Adipocyte (in vitro differentiated cells): ENCODE results near the gene CYTH3.

Experiments used
- DNase-seq: peaks from one replicate; pipeline ENCODE4 v3.0.0-alpha.2; 2015; ENCODE audit warnings: low read depth
- H3K27me3 ChIP-seq: replicated peaks from 2 replicates; pipeline ENCODE4 v1.7.0; 2013; ENCODE audit warnings: mild to moderate bottlenecking, low read length, moderate library complexity; ENCODE audit not compliant: control insufficient read depth, insufficient read depth
- H3K36me3 ChIP-seq: 2 replicates; pipeline ENCODE4 v1.7.0; 2013; ENCODE audit warnings: low read length, mild to moderate bottlenecking, moderate library complexity; ENCODE audit not compliant: control insufficient read depth, insufficient read depth, severe bottlenecking
- H3K4me1 ChIP-seq: 2 replicates; pipeline ENCODE4 v1.7.0; 2013; ENCODE audit warnings: mild to moderate bottlenecking, low read length, moderate library complexity; ENCODE audit not compliant: control insufficient read depth, insufficient read depth
- H3K4me3 ChIP-seq: 2 replicates; pipeline ENCODE4 v1.7.0; 2013; ENCODE audit warnings: mild to moderate bottlenecking, low read length, moderate library complexity
- H3K9ac ChIP-seq: 2 replicates; pipeline ENCODE4 v1.7.0; 2013; ENCODE audit warnings: mild to moderate bottlenecking, low read length, moderate library complexity
- H3K9me3 ChIP-seq: 2 replicates; pipeline ENCODE4 v1.7.0; 2013; ENCODE audit warnings: mild to moderate bottlenecking, low read length, moderate library complexity; ENCODE audit not compliant: control insufficient read depth

CYTH3 gene

GRCh38 chr7:6130007-6130587, 142.3 kb downstream of the CYTH3 start:
- no peak for DNase-seq
- H3K36me3 ChIP-seq: peaks cover 27% of the 10 kb centered on the region
- no peaks in the 10 kb centered on the region for H3K4me1 ChIP-seq
- H3K9me3 ChIP-seq: peaks cover 3% of the 10 kb centered on the region
- H3K27me3 ChIP-seq: no peaks in the 10 kb centered on the region
- H3K4me3 ChIP-seq: no peak overlapping the region
- no peak overlapping the region for H3K9ac ChIP-seq

- H3K27me3 ChIP-seq: no peaks in the 10 kb centered on the region
- peaks cover 35% of the 10 kb centered on the region for H3K36me3 ChIP-seq
- no peaks in the 10 kb centered on the region for H3K4me1 ChIP-seq
- no peak for DNase-seq
- H3K9me3 ChIP-seq: peaks cover 7% of the 10 kb centered on the region
- no peak overlapping the region for H3K9ac ChIP-seq
- H3K4me3 ChIP-seq: no peak overlapping the region
These were observed 144.2 kb downstream of the CYTH3 start for GRCh38 chr7:6128205-6128604.

- Histone ChIP-seq H3K4me1 (no peaks in the 10 kb centered on the region), H3K36me3 (peaks cover 43% of the 10 kb centered on the region), H3K4me3 (no peak overlapping the region), H3K27me3 (no peaks in the 10 kb centered on the region), H3K9me3 (peaks cover 4% of the 10 kb centered on the region), H3K9ac (no peak overlapping the region)
- DNase-seq: no peak
These were observed 145.3 kb downstream of the CYTH3 start for GRCh38 chr7:6127110-6127490.

GRCh38 chr7:6123843-6124242, 148.6 kb downstream of the CYTH3 start:
- Histone ChIP-seq H3K4me1 (no peaks in the 10 kb centered on the region), H3K27me3 (no peaks in the 10 kb centered on the region), H3K9me3 (peaks cover 16% of the 10 kb centered on the region), H3K9ac (no peak overlapping the region), H3K36me3 (peaks cover 56% of the 10 kb centered on the region), H3K4me3 (no peak overlapping the region)
- DNase-seq: no peak

- Histone ChIP-seq H3K36me3 (peaks cover 67% of the 10 kb centered on the region), H3K9ac (no peak overlapping the region), H3K9me3 (peaks cover 16% of the 10 kb centered on the region), H3K27me3 (no peaks in the 10 kb centered on the region), H3K4me3 (no peak overlapping the region), H3K4me1 (no peaks in the 10 kb centered on the region)
- DNase-seq: no peak
These were observed 151.3 kb downstream of the CYTH3 start for GRCh38 chr7:6121141-6121540.

- Histone ChIP-seq H3K9me3 (peaks cover 12% of the 10 kb centered on the region), H3K27me3 (no peaks in the 10 kb centered on the region), H3K4me3 (no peak overlapping the region), H3K4me1 (no peaks in the 10 kb centered on the region), H3K36me3 (peaks cover 78% of the 10 kb centered on the region), H3K9ac (no peak overlapping the region)
- DNase-seq: no peak
These were observed 154.9 kb downstream of the CYTH3 start for GRCh38 chr7:6117533-6117932.

- H3K27me3 ChIP-seq: no peaks in the 10 kb centered on the region
- H3K36me3 ChIP-seq: peaks cover 70% of the 10 kb centered on the region
- peaks cover 6% of the 10 kb centered on the region for H3K9me3 ChIP-seq
- no peak overlapping the region for H3K4me3 ChIP-seq
- no peak for DNase-seq
- H3K9ac ChIP-seq: no peak overlapping the region
- no peaks in the 10 kb centered on the region for H3K4me1 ChIP-seq
These were observed 156.2 kb downstream of the CYTH3 start for GRCh38 chr7:6116211-6116610.
